GM23338 (cell line): Measurements from ENCODE around the gene ZDHHC6. TPM values are rescaled to one million over a fixed set of nuclear protein-coding genes. Genes with fewer than 3 reads are reported as not detected.

Source experiments
- ATAC-seq: fragments of 200-7000 bp; cut with Tn5 transposase; 3 replicates; pipeline ENCODE4 v1.9.1; 2020
- DNase-seq: peaks from one replicate; pipeline ENCODE4 v3.0.0-alpha.2; 2015; ENCODE audit warnings: low spot score
- H2AFZ ChIP-seq: fragments of 200-600 bp; sonication (generic); 2 replicates; pipeline ENCODE4 v1.8.0; 2016; ENCODE audit warnings: antibody characterized with exemption, mild to moderate bottlenecking, moderate library complexity
- H3F3A ChIP-seq: fragments of 200-600 bp; sonication (generic); replicated peaks from 2 replicates; pipeline ENCODE4 v1.8.0; 2017; ENCODE audit warnings: antibody characterized with exemption, mixed run types, low read depth
- H3K27ac ChIP-seq: fragments of 200-600 bp; sonication (generic); 2 replicates; pipeline ENCODE4 v1.6.1; 2016; ENCODE audit warnings: low read depth
- H3K27me3 ChIP-seq: fragments of 200-600 bp; sonication (generic); 2 replicates; pipeline ENCODE4 v1.8.0; 2016; ENCODE audit warnings: mild to moderate bottlenecking, mixed run types, moderate library complexity; ENCODE audit not compliant: insufficient read depth
- H3K36me3 ChIP-seq: fragments of 200-600 bp; sonication (generic); 2 replicates; pipeline ENCODE4 v1.8.0; 2016; ENCODE audit warnings: mild to moderate bottlenecking; ENCODE audit not compliant: insufficient read depth
- H3K4me1 ChIP-seq: fragments of 200-600 bp; sonication (generic); 2 replicates; pipeline ENCODE4 v1.8.0; 2016; ENCODE audit warnings: mild to moderate bottlenecking, moderate library complexity; ENCODE audit not compliant: insufficient read depth
- H3K4me2 ChIP-seq: fragments of 200-600 bp; sonication (generic); 2 replicates; pipeline ENCODE4 v1.7.1; 2017; ENCODE audit warnings: mixed run types
- H3K4me3 ChIP-seq: fragments of 200-600 bp; sonication (generic); 2 replicates; pipeline ENCODE4 v1.6.1; 2016; ENCODE audit warnings: mixed run types
- H3K79me2 ChIP-seq: fragments of 200-600 bp; sonication (generic); replicated peaks from 2 replicates; pipeline ENCODE4 v1.8.0; 2017; ENCODE audit warnings: mild to moderate bottlenecking; ENCODE audit not compliant: insufficient read depth
- H3K9me2 ChIP-seq: fragments of 200-600 bp; sonication (generic); 2 replicates; pipeline ENCODE4 v1.8.0; 2017; ENCODE audit not compliant: insufficient read depth
- H4K20me1 ChIP-seq: fragments of 200-600 bp; sonication (generic); replicated peaks from 2 replicates; pipeline ENCODE4 v1.8.0; 2017; ENCODE audit warnings: mild to moderate bottlenecking; ENCODE audit not compliant: insufficient read depth
- H3K27ac Mint-ChIP-seq: 2 replicates; pipeline ENCODE4 v1.8.0; 2020; ENCODE audit warnings: inconsistent platforms, mild to moderate bottlenecking, moderate library complexity, mixed read lengths
- H3K27me3 Mint-ChIP-seq: 3 replicates; pipeline ENCODE4 v1.8.0; 2022; ENCODE audit warnings: low read depth, mild to moderate bottlenecking, moderate library complexity, mixed read lengths, inconsistent platforms; ENCODE audit not compliant: insufficient read depth, poor library complexity
- H3K36me3 Mint-ChIP-seq: 3 replicates; pipeline ENCODE4 v1.8.0; 2021; ENCODE audit warnings: low read depth, mild to moderate bottlenecking, inconsistent platforms, moderate library complexity, mixed read lengths
- H3K4me1 Mint-ChIP-seq: 3 replicates; pipeline ENCODE4 v1.8.0; 2020; ENCODE audit warnings: mild to moderate bottlenecking, inconsistent platforms, mixed read lengths
- H3K4me3 Mint-ChIP-seq: 3 replicates; pipeline ENCODE4 v1.8.0; 2021; ENCODE audit warnings: moderate library complexity, mild to moderate bottlenecking, inconsistent platforms, mixed read lengths
- H3K9me3 Mint-ChIP-seq: 3 replicates; pipeline ENCODE4 v1.8.0; 2020; ENCODE audit warnings: moderate library complexity, mild to moderate bottlenecking, inconsistent platforms, mixed read lengths
- CREB1 ChIP-seq: fragments of 250-450 bp; sonication (Bioruptor Pico); IDR thresholded peaks from 2 replicates; pipeline ENCODE4 v1.5.0; 2020; ENCODE audit warnings: low read depth, mild to moderate bottlenecking, moderate library complexity
- EZH2 ChIP-seq: fragments of 200-600 bp; sonication (generic); IDR thresholded peaks from one replicate; pipeline ENCODE4 v1.8.0; 2017; ENCODE audit warnings: antibody characterized with exemption, mild to moderate bottlenecking, low read depth; ENCODE audit not compliant: unreplicated experiment
- EZH2phosphoT487 ChIP-seq: fragments of 200-600 bp; sonication (generic); IDR thresholded peaks from one replicate; pipeline ENCODE4 v1.8.1; 2018; ENCODE audit warnings: antibody characterized with exemption; ENCODE audit not compliant: unreplicated experiment
- JUNB ChIP-seq: IDR thresholded peaks from one replicate; pipeline ENCODE4 v1.6.1; 2016; ENCODE audit warnings: antibody characterized with exemption; ENCODE audit not compliant: unreplicated experiment
- POLR2AphosphoS5 ChIP-seq: IDR thresholded peaks from 2 replicates; pipeline ENCODE4 v1.6.1; 2016; ENCODE audit warnings: antibody characterized with exemption, low read depth
- ZNF114 ChIP-seq: fragments of 250-450 bp; sonication (Bioruptor Pico); IDR thresholded peaks from 2 replicates; pipeline ENCODE4 v1.5.0; 2020; ENCODE audit warnings: mild to moderate bottlenecking, moderate library complexity
- ZNF331 ChIP-seq: fragments of 250-450 bp; sonication (Bioruptor Pico); IDR thresholded peaks from 2 replicates; pipeline ENCODE4 v1.5.0; 2020; ENCODE audit warnings: low read depth, mild to moderate bottlenecking, moderate library complexity
- polyA plus RNA-seq: library from polyadenylated mRNA; unstranded; fragments of >200 nt; fragmentation: Nextera tagmentation; extraction: Ambion mirVana; gene quantifications from 2 replicates; pipeline ENCODE4 v1.2.1, GENCODE V29; 2016
- total RNA-seq: library from RNA; depleted of rRNA; stranded (reverse); fragments of >200 nt; shearing (Covaris generic); gene quantifications from 2 replicates; pipeline ENCODE4 v1.2.3, GENCODE V29; 2014
- TF ChIP-seq, protein P1 (sequence below), 2 experiments: fragments of 200-600 bp in 1 of 2; sonication (generic) in 1 of 2; conservative IDR thresholded peaks; 2 replicates each; pipeline versions ENCODE4 v1.5.1 to v1.6.1; 2016 to 2017; ENCODE audit warnings: antibody characterized with exemption in 2 of 2, low read depth in 2 of 2, mild to moderate bottlenecking in 2 of 2, moderate library complexity in 1 of 2
- TF ChIP-seq, protein P2 (sequence below): IDR thresholded peaks from one replicate; pipeline ENCODE4 v1.6.1; 2018; ENCODE audit warnings: antibody characterized with exemption; ENCODE audit not compliant: unreplicated experiment
- TF ChIP-seq, protein P3 (sequence below): IDR thresholded peaks from 2 replicates; pipeline ENCODE4 v1.6.1; 2016; ENCODE audit warnings: antibody characterized with exemption

Gene ZDHHC6
- total and polyA plus RNA-seq, 2 experiments from 2014 or later = 24.6 to 33.7 TPM

GRCh38 chr10:112484399-112484798 lies 37.7 kb upstream of the ZDHHC6 start:
- H3K4me1 Mint-ChIP-seq = no peaks in the 10 kb centered on the region
- H3F3A ChIP-seq = no peaks in the 10 kb centered on the region
- no peaks in the 10 kb centered on the region for H4K20me1 ChIP-seq
- DNase-seq (no peak), ATAC-seq (no peak)
- no peaks in the 10 kb centered on the region for H3K36me3 ChIP-seq
- no peaks in the 10 kb centered on the region for H3K27me3 Mint-ChIP-seq
- no peak overlapping the region for H3K27ac ChIP-seq
- no peaks in the 10 kb centered on the region for H3K27me3 ChIP-seq
- H3K9me3 Mint-ChIP-seq = no peaks in the 10 kb centered on the region; the same call in 2 of the 3 replicates
- H3K79me2 ChIP-seq = 0 out of 2 replicates have a peak, but pooled peaks cover 6% of the 10 kb centered on the region
- TF ChIP-seq ZNF331 (CRISPR knock-in tag) (no peak), ZNF114 (CRISPR knock-in tag) (no peak), CREB1 (CRISPR knock-in tag) (no peak), EZH2phosphoT487 (no peak), EZH2 (no peak)
- TF ChIP-seq, protein P1, sequence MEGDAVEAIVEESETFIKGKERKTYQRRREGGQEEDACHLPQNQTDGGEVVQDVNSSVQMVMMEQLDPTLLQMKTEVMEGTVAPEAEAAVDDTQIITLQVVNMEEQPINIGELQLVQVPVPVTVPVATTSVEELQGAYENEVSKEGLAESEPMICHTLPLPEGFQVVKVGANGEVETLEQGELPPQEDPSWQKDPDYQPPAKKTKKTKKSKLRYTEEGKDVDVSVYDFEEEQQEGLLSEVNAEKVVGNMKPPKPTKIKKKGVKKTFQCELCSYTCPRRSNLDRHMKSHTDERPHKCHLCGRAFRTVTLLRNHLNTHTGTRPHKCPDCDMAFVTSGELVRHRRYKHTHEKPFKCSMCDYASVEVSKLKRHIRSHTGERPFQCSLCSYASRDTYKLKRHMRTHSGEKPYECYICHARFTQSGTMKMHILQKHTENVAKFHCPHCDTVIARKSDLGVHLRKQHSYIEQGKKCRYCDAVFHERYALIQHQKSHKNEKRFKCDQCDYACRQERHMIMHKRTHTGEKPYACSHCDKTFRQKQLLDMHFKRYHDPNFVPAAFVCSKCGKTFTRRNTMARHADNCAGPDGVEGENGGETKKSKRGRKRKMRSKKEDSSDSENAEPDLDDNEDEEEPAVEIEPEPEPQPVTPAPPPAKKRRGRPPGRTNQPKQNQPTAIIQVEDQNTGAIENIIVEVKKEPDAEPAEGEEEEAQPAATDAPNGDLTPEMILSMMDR (conservative IDR thresholded peaks at IDR 0.05; ENCODE audit: low read depth in 2 of 2) = no peak
- TF ChIP-seq, protein P2, sequence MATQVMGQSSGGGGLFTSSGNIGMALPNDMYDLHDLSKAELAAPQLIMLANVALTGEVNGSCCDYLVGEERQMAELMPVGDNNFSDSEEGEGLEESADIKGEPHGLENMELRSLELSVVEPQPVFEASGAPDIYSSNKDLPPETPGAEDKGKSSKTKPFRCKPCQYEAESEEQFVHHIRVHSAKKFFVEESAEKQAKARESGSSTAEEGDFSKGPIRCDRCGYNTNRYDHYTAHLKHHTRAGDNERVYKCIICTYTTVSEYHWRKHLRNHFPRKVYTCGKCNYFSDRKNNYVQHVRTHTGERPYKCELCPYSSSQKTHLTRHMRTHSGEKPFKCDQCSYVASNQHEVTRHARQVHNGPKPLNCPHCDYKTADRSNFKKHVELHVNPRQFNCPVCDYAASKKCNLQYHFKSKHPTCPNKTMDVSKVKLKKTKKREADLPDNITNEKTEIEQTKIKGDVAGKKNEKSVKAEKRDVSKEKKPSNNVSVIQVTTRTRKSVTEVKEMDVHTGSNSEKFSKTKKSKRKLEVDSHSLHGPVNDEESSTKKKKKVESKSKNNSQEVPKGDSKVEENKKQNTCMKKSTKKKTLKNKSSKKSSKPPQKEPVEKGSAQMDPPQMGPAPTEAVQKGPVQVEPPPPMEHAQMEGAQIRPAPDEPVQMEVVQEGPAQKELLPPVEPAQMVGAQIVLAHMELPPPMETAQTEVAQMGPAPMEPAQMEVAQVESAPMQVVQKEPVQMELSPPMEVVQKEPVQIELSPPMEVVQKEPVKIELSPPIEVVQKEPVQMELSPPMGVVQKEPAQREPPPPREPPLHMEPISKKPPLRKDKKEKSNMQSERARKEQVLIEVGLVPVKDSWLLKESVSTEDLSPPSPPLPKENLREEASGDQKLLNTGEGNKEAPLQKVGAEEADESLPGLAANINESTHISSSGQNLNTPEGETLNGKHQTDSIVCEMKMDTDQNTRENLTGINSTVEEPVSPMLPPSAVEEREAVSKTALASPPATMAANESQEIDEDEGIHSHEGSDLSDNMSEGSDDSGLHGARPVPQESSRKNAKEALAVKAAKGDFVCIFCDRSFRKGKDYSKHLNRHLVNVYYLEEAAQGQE = no peak
- no peak overlapping the region for H3K27ac Mint-ChIP-seq
- no peak overlapping the region for H3K4me3 Mint-ChIP-seq
- no peaks in the 10 kb centered on the region for H3K9me2 ChIP-seq
- H3K4me2 ChIP-seq = no peak overlapping the region
- no peak overlapping the region for H3K4me3 ChIP-seq
- H3K36me3 Mint-ChIP-seq = no peaks in the 10 kb centered on the region
- no peaks in the 10 kb centered on the region; the same call in 1 of the 2 replicates for H3K4me1 ChIP-seq
- no peak overlapping the region for H2AFZ ChIP-seq

DNA sequence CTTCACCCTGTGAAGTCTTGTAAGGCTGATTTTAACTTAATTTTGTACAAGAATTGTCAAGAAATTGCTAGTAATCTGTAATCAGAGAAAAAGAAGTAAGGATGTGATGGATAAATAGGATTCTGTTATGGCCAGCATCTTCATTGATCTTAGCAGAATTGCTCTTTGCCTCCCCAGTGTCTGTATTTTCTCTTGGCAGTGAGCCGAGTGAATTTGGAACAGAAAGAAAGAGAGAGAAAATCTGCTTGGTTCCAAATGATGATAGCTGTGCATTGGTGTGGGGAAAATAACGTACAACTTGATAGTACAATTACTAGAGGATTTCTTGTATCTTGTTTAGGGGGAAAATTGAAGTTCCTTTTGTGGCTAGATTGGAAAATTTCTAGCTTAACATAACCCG lies 34.9 kb upstream of the ZDHHC6 start:
- Mint-ChIP-seq H3K4me1 (no peaks in the 10 kb centered on the region), H3K27me3 (no peaks in the 10 kb centered on the region), H3K27ac (no peak overlapping the region), H3K4me3 (no peak overlapping the region), H3K9me3 (no peaks in the 10 kb centered on the region; the same call in 2 of the 3 replicates), H3K36me3 (no peaks in the 10 kb centered on the region)
- Histone ChIP-seq H3K27ac (no peak overlapping the region), H3K4me1 (no peaks in the 10 kb centered on the region), H3K4me2 (no peak overlapping the region), H3K27me3 (no peaks in the 10 kb centered on the region), H3K36me3 (no peaks in the 10 kb centered on the region), H4K20me1 (no peaks in the 10 kb centered on the region), H3K79me2 (no peaks in the 10 kb centered on the region; the same call in 1 of the 2 replicates), H2AFZ (no peak overlapping the region), H3K9me2 (no peaks in the 10 kb centered on the region), H3F3A (no peaks in the 10 kb centered on the region), H3K4me3 (no peak overlapping the region)
- no peak for ATAC-seq
- no peak for DNase-seq
- TF ChIP-seq, protein P3, sequence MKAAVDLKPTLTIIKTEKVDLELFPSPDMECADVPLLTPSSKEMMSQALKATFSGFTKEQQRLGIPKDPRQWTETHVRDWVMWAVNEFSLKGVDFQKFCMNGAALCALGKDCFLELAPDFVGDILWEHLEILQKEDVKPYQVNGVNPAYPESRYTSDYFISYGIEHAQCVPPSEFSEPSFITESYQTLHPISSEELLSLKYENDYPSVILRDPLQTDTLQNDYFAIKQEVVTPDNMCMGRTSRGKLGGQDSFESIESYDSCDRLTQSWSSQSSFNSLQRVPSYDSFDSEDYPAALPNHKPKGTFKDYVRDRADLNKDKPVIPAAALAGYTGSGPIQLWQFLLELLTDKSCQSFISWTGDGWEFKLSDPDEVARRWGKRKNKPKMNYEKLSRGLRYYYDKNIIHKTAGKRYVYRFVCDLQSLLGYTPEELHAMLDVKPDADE = no peak
- TF ChIP-seq ZNF331 (CRISPR knock-in tag) (no peak), EZH2 (no peak), CREB1 (CRISPR knock-in tag) (no peak), JUNB (no peak), ZNF114 (CRISPR knock-in tag) (no peak), EZH2phosphoT487 (no peak), POLR2AphosphoS5 (no peak)
- TF ChIP-seq, protein P1 (conservative IDR thresholded peaks at IDR 0.05; ENCODE audit: low read depth in 2 of 2) = no peak
